ENCODE measurements around the gene THAP12.
A peak's percentile ranks its signal among the peaks of the same experiment; 100 is the strongest.

The THAP12 gene

GRCh38 chr11:76379807-76380158 is 1.1 kb downstream of the THAP12 start:
- no peak for DNase-seq

- DNase-seq = no peak
These were observed 4.0 kb downstream of the THAP12 start for GRCh38 chr11:76376746-76377558.

GRCh38 chr11:76371170-76371569 is 9.8 kb downstream of the THAP12 start:
- peak; percentile 22 for DNase-seq

- DNase-seq = no peak
These were observed 11.5 kb downstream of the THAP12 start for GRCh38 chr11:76369406-76369805.

DNA sequence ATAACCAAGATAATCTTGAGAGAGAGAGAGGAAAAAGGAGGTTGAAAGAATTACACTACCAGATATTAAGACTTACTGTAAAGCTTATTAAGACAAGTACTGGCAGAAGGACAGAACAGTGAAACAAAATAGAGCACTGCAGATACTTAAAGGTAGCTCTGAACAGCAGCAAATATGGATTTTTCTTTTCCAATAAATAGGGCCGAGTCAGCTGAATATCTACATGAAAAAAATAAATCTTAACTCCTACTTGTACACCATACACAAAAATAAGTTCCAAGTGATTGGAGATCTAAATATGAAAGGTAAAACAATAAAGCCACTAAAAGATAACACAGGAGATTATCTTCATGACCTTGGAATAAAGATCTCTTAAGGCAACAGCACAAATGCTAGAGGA is 12.4 kb downstream of the THAP12 start:
- DNase-seq = no peak

DNA sequence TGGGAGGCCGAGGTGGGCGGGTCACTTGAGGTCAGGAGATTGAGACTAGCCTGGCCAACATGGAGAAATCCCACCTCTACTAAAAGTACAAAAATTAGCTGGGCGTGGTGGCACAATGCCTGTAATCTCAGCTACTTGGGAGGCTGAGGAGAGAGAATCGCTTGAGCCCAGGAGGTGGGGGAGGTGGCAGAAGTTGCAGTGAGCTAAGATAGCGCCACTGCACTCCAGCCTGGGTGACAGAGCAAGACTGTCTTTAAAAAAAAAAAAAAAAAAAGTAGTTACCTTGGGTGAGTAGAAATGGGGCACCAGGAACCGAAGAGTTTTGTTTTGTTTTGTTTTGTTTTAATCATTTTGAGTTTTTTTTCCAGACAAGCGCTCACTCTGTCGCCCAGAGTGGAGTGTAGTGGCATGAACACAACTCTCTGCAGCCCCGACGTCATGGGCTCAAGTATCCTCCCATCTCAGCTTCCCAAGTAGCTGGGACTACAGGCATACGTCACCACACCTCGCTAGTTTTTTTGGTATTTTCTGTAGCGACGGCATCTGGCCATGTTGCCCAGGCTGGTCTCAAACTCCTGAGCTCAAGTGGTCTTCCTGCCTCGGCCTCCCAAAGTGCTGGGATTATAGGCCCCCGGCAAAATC is 15.8 kb downstream of the THAP12 start:
- DNase-seq = no peak

DNA sequence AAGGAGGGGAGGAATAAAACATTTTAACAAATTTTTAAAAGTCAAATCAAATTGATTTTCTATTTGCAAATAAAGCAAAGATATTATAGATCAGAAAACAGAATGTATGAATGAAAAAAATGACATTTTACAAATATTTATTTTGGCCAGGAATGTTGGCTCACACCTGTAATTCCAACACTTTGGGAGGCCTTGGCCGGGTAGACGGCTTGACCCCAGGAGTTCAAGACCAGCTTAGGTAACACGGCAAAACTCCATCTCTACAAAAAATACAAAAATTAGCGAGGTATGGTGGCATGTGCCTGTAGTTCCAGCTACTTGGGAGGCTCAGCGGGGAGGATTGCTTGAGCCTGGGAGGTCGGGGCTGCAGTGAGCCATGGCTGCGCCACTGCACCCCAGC is 18.2 kb downstream of the THAP12 start:
- DNase-seq = no peak

GRCh38 chr11:76361776-76362175 is 19.2 kb downstream of the THAP12 start:
- no peak for DNase-seq

GRCh38 chr11:76361374-76361773 is 19.6 kb downstream of the THAP12 start:
- DNase-seq = no peak

- no peak for DNase-seq
These were observed 25.8 kb downstream of the THAP12 start for GRCh38 chr11:76355172-76355571.

DNA sequence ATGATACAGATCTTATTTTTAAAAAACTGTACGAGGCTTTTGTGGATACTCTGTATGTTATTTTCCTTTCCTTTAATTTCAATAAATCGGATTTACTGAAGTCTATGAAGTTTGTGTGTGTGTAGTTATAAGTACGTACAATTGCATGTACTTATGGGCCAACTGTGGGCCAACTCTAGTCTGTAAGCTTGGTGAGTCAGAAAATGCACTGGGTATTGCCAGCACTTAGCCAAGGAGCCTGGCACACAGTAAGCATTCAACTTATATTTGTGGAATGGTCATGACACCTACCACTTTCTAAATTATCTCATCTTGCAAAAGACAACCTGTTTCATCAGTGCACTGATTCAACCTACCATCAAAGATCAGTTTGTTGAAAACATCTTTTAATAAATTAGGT is 32.6 kb downstream of the THAP12 start:
- DNase-seq = no peak

DNA sequence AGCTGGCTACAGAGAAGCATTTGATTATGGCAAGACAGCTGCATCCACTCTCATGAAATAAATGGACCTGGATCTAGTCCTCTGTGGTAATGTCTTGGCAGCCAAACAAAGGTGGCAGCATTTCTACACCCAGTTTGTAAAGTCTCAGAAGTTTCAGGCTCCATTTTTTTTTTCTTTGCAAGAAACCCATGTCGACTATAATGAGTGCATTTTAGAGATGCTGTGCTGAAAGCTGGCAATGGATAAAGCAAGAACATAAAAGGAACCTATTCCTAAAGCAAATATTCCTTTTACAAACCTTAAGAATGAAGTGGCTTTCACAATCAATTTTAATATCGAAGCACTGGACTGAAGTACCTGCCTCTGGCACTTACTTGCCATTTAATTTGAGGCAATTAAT is 33.5 kb downstream of the THAP12 start:
- DNase-seq = no peak

- DNase-seq = peak; percentile 8
These were observed 41.7 kb downstream of the THAP12 start for GRCh38 chr11:76339221-76339620.

GRCh38 chr11:76337923-76338322 is 43.0 kb downstream of the THAP12 start:
- DNase-seq = no peak

GRCh38 chr11:76337469-76337868 is 43.5 kb downstream of the THAP12 start:
- DNase-seq = no peak

GRCh38 chr11:76336597-76336996 is 44.3 kb downstream of the THAP12 start:
- DNase-seq = no peak

- no peak for DNase-seq
These were observed 45.1 kb downstream of the THAP12 start for GRCh38 chr11:76335842-76336241.

GRCh38 chr11:76334826-76335389 is 46.0 kb downstream of the THAP12 start:
- DNase-seq = no peak

- DNase-seq = no peak
These were observed 50.3 kb downstream of the THAP12 start for GRCh38 chr11:76330651-76331050.

GRCh38 chr11:76329983-76330382 is 50.9 kb downstream of the THAP12 start:
- DNase-seq = no peak

DNA sequence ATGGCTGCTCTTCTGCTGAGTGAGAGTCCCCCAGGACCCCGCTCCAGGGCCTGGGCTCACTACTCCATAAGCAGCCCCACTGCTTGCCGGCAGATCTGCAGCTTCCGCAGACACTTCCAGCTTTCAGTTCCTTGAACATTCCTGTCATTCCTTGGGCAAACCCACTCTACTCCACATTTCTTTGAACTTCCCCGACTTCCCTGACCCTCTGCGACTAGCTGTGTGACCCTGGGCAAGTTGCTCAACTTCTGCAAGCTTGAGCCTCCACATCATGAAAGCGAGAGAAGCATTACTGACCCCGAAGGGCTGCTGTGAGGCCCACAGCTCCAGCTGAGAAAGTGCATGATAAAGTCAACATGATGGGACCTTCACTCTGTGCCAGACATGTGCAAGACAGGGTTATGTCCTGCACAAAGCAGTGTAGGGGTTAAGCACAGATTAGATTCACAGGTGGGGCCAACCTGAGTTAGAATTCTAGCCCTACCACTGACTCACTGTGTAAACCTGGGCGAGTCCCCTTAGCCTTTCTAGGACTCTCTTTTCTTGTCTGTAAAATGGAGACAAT is 51.8 kb downstream of the THAP12 start:
- no peak for DNase-seq

- no peak for DNase-seq
These were observed 53.1 kb downstream of the THAP12 start for GRCh38 chr11:76327756-76328388.

DNA sequence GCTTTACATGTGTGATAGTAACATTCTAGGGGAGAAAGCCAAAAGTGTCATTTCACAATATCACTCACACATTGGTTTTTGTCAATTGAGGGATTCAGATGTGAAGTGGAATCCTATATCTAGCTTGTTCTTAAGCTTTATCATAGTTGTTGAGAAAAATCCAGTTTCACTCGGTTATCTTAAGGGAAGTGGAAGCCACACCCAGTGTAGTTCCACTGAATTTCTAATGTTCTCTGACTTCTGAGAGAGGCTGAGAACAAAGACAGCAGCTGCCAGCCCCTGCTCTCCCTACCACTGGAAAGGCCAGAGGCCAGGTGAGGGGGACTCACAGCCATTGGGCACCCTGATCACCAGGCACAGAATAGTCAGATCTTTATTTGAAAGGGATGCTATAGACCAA is 53.7 kb downstream of the THAP12 start:
- no peak for DNase-seq

GRCh38 chr11:76325185-76325584 is 55.7 kb downstream of the THAP12 start:
- DNase-seq = no peak

Measured in CD4-positive, alpha-beta T cell treated with Interleukin-17A for 4 hours (primary cell).